Measurements from ENCODE around the gene RNF212. TPM values are rescaled to one million over a fixed set of nuclear protein-coding genes. Genes with fewer than 3 reads are reported as not detected.

RNF212 gene
- total RNA-seq, 2 experiments from 2014 or later, result 0.87 to 1.4 TPM

DNA sequence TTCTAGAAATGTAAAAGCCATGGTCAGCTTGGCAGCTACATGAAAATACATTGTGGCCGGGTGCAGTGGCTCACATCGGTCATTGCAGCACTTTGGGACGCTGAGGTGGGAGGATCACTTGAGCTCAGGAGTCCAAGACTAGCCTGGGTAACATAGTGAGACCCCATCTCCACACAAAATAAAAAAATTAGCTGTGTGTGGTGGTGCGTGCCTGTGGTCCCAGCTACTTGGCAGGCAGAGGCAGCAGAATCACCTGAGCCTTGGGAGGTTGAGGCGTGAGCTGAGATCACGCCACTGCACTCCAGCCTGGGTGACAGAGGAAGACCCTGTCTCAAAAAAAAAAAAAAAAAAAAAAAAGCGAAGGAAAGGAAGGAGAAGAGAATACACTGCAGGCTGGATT is 29.0 kb downstream of the RNF212 start:
- Mint-ChIP-seq H3K36me3 (no peaks in the 10 kb centered on the region), H3K4me1 (ENCODE audit: low read depth) (no peaks in the 10 kb centered on the region), H3K27me3 (peaks cover 29% of the 10 kb centered on the region), H3K27ac (no peak overlapping the region), H3K4me3 (no peak overlapping the region), H3K9me3 (peaks cover 16% of the 10 kb centered on the region)
- intact Hi-C loops (cut with micrococcal nuclease), result no loop called here
- DNase-seq, result no peak
- ChIA-PET CTCF (interaction anchor here (1.2 kb wide), 1 partner anchor 46 kb away, joined by 5 read pairs; no protein-coding TSS in a partner anchor), POLR2A (no interaction called here)

DNA sequence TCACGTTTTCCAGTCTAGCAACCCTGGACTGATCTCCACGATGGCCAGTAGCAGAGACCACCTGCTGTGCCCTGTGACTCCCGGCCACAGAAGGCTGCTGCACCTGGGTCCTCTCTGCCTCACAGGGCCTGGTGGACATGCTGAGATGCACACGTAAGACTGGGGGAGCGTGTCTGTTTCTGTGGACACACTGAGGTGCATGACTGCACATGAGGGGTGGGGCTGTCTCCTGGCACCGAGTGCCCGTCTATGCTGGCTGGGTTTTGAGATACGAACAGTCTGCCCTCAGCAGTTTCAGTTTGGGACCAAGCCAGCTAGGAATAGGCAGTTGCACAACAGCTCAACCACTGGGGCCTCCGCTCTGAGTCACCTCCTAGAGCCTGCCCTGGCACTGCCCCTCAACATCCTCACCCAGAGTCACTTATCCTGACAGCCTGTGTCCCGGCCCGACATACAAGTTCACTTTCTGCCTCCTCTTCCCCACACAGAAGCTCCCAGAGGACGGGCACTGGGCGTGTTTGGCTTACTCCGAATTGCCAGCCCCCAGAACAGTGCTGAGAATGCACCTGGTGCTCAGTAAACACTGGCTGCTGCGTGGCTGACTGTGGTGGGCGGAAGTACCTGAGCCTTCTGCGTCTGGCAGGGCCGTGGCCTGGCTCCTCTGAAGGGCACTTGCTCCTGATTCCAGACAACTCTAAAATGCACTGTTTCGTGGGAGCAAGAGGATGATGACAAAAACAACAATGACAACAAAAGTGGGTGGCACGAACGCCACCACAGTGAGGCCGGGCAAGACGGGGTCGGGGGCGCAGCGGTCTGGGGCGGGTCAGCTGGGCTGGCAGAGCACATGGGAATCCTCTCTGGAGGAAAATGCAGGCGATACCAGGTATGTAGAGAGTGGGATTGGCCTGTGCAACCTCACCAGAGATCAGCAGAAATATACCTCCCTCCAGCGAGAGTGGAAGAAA is 30.9 kb downstream of the RNF212 start:
- no peaks in the 10 kb centered on the region for H3K9me3 Mint-ChIP-seq
- DNase-seq, result no peak
- CTCF ChIA-PET, result no interaction called here

DNA sequence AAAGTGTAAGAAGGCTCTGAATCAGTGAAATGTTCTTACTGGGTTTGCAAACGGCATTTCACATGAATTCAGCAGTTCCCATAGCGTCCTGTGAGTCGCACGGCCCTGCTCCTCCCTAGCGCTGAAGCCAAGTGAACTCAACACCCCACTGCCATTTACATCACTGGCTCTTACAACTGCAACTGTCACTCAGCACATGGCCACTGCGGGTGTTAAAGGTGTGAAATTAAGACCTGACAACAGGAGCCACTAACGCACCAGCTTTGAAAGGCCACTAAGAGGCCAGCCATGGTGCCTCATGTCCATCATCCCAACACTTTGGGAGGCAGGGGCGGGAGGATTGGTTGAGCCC is 31.7 kb downstream of the RNF212 start:
- peaks cover 31% of the 10 kb centered on the region for H3K27me3 Mint-ChIP-seq
- no peak overlapping the region for H3K4me3 Mint-ChIP-seq
- ChIA-PET POLR2A (no interaction called here), CTCF (no interaction called here)
- intact Hi-C loops (cut with micrococcal nuclease), result no loop called here
- H3K36me3 Mint-ChIP-seq, result no peaks in the 10 kb centered on the region
- peak; percentile 56 for DNase-seq
- no peaks in the 10 kb centered on the region for H3K4me1 Mint-ChIP-seq (ENCODE audit: low read depth)
- no peak overlapping the region for H3K27ac Mint-ChIP-seq
- no peaks in the 10 kb centered on the region for H3K9me3 Mint-ChIP-seq

More for the DNA sequence above, 30.9 kb downstream of the RNF212 start:
- Mint-ChIP-seq H3K27me3 (peaks cover 29% of the 10 kb centered on the region), H3K4me1 (ENCODE audit: low read depth) (no peaks in the 10 kb centered on the region), H3K36me3 (no peaks in the 10 kb centered on the region), H3K27ac (no peak overlapping the region), H3K4me3 (no peak overlapping the region)
- intact Hi-C loops (cut with micrococcal nuclease), result no loop called here
- POLR2A ChIA-PET, result no interaction called here

DNA sequence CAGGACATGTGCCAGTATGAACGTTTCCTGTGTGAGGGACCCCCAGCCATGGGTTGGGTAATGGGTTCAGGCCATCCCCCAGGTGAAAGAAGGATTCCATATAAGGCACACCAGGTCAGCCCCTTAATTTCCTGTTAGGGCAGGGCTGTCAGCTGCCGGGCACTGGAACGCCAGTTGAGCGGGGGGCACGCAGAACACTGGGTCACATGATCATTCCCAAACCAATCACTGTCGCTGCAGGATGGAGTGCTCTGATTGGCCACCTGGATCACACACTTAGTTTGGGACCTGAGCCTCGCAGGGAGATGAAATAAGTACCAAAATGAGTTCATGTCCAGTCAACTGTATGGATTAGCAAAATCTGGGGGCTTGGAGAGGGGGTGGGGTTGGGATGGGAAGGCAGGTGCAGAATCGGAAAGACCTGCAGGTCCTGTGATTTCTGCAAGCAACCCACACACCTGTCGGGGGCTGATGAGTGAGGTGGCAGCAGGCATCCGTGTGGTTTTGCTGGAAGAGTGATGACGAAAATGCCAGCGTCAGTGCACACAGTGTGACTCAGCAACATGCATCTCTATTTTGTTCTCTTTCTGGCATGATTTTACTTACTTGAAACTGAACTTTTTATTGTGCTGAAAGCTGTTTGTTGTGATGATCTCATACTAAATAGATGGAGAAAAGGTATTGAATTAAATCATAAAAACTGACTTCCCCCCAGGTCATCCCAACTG is 32.2 kb downstream of the RNF212 start:
- peak; percentile 35 for DNase-seq
- Mint-ChIP-seq H3K9me3 (no peaks in the 10 kb centered on the region), H3K4me1 (ENCODE audit: low read depth) (no peaks in the 10 kb centered on the region), H3K27me3 (peaks cover 31% of the 10 kb centered on the region), H3K36me3 (no peaks in the 10 kb centered on the region), H3K4me3 (no peak overlapping the region), H3K27ac (no peak overlapping the region)
- ChIA-PET POLR2A (no interaction called here), CTCF (no interaction called here)
- intact Hi-C loops (cut with micrococcal nuclease), result no loop called here

DNA sequence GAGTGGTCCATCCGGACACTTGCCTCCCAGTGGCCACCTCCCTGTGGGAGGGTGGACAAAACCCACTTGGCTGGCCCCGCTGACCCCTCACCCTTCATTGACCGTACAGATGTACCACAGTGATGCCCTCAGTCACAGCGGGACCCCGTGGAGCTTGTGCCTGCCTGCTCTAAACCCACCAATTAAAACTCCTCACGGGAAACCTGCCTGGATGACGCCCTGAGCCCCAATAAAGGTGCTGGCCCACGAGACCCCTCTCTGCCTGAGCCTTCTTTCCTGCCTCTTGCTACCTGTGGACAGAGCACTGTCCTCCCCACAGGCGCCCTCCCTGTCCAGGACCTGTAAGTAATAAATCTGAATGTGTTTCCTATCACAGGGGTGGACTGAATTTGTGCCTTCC is 32.9 kb downstream of the RNF212 start:
- Mint-ChIP-seq H3K27me3 (peaks cover 29% of the 10 kb centered on the region), H3K4me3 (no peak overlapping the region), H3K27ac (no peak overlapping the region), H3K36me3 (no peaks in the 10 kb centered on the region), H3K9me3 (no peaks in the 10 kb centered on the region), H3K4me1 (ENCODE audit: low read depth) (no peaks in the 10 kb centered on the region)
- DNase-seq, result no peak
- POLR2A ChIA-PET, result no interaction called here
- CTCF ChIA-PET, result no interaction called here
- intact Hi-C loops (cut with micrococcal nuclease), result no loop called here

DNA sequence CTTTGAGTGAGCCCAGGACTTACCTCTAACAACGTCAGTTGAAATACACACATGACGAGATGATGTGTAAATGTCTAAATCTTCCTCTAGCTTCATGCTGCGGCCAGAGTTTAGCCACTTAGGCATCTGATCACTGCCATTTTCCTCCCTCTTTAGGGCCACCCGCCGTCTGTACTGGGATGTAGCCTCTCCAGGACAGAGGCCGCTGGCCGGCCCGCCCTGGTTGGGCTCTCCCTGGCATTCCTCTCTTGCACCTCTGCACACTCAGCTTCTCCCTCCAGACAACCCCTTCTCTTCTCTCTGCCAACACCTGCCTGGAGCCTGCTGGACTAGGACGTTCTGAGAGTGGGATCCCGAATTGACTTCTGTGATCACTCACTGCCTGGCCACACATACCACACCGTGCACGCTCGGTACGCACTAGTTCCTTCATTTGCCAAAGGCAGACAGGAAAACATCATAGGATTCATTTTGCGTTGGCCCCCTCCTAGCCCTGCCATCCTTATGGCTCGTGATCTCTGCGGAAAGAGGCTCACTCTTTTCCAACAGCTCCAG is 33.6 kb downstream of the RNF212 start:
- no peaks in the 10 kb centered on the region for H3K9me3 Mint-ChIP-seq
- no peaks in the 10 kb centered on the region for H3K4me1 Mint-ChIP-seq (ENCODE audit: low read depth)

DNA sequence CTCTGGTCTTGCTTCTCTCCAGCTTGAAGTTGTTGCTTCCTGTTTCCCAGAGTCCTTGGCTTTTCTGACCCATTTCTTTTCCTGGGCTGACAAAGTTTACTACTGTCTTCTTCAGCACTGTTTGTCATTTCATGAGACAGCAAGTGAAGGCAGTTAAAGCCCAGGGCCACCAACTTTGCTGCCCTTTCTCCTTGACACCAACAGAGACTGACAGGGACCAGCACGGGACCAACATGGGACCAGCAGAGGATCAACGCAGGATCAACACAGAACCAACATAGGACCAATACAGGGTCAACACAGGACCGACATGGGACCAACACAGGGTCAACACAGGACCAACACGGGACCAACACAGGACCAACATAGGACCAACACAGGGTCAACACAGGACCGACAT is 34.9 kb downstream of the RNF212 start:
- Mint-ChIP-seq H3K4me1 (ENCODE audit: low read depth) (no peaks in the 10 kb centered on the region), H3K9me3 (no peaks in the 10 kb centered on the region), H3K4me3 (no peak overlapping the region), H3K36me3 (no peaks in the 10 kb centered on the region), H3K27ac (no peak overlapping the region), H3K27me3 (peaks cover 24% of the 10 kb centered on the region)
- ChIA-PET POLR2A (no interaction called here), CTCF (no interaction called here)
- intact Hi-C loops (cut with micrococcal nuclease), result no loop called here
- DNase-seq, result no peak

More for the DNA sequence above, 33.6 kb downstream of the RNF212 start:
- Mint-ChIP-seq H3K27ac (no peak overlapping the region), H3K36me3 (no peaks in the 10 kb centered on the region), H3K4me3 (no peak overlapping the region), H3K27me3 (peaks cover 24% of the 10 kb centered on the region)
- ChIA-PET POLR2A (no interaction called here), CTCF (no interaction called here)
- DNase-seq, result no peak
- intact Hi-C loops (cut with micrococcal nuclease), result no loop called here

DNA sequence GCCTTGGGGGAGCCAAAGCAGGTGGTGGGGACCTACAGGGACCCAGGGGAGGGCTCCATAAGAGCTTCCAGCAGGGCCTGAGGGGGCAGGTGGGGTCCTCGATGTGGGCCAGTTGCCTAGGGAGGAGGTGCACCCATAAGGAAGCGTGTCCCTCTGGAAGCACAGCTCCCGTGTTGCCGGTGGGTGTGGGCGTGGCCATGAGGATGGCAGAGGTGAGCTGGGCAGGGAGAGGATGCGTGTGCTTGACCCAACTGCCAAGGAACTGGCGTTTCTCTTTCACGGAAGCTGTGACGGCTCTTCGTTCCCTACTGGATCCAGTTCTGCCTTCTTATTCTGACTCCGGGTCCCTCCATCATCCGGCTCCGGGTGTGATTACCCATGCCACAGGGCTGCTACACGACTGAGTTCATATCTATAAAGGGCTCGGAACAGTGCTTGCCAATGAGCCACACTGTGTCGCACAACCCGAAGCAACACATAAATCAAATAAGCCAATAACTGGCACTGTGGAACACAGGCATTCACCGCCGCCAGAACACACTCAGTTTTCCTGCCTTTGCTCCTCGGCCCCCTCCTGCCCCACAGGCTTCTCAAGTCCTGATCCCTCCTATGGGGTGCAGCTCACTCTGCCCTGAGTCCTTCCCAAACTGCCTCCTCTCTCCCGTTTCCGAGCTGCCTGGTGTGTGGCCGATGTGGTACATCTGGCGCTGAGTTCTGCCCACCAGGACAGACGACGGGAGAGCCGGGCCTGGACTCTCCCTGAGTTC is 35.5 kb downstream of the RNF212 start:
- ChIA-PET POLR2A (no interaction called here), CTCF (no interaction called here)
- no peak overlapping the region for H3K27ac Mint-ChIP-seq
- H3K4me1 Mint-ChIP-seq (ENCODE audit: low read depth), result peaks cover 2% of the 10 kb centered on the region
- peaks cover 24% of the 10 kb centered on the region for H3K27me3 Mint-ChIP-seq
- no peak overlapping the region for H3K4me3 Mint-ChIP-seq
- intact Hi-C loops (cut with micrococcal nuclease), result no loop called here
- no peak for DNase-seq
- H3K9me3 Mint-ChIP-seq, result no peaks in the 10 kb centered on the region
- no peaks in the 10 kb centered on the region for H3K36me3 Mint-ChIP-seq

DNA sequence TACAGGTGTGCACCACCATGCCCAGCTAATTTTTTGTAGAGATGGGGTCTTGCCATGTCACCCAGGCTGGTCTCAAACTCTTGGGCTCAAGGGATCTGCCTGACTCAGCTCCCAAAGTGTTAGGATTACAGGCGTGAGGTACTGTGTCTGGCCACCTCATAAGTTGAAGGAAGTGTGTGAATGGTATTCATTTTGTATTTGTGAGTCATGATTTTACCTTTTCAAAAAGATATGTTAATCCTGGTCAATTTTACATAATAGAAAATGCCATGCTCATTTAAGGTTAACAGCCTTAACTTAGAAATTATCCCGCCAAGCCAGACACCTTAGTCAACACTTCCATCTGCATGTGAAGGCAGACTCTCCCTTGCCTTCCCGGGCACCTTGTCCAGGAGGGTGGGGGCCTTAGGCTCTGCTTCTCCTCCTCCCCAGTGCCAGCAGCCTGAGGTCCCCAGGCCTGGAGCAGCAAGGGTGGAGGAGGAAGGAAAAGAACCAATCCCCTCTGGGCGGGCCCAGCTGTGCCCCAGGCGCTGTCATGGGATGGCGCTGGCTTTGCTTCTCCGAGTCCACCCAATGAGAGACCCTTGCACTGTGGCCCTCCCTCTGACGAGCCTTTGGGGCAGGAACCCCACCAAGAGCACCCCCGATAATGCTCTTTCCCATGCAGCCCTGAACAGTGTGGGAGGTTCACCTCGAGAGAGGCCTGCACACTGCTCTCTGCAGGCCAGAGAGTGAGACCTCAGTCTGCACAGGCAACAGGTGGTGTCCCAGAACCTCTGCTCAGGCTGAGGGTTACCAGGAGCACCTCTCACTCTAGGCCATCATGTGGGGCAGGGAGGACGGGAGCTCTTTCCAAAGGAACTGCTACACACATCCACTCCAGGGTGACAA is 37.3 kb downstream of the RNF212 start:
- CTCF ChIA-PET, result interaction anchor here (1.3 kb wide), 1 partner anchor 55 kb away, joined by 3 read pairs; no protein-coding TSS in a partner anchor
- Mint-ChIP-seq H3K4me1 (ENCODE audit: low read depth) (peaks cover 6% of the 10 kb centered on the region), H3K27me3 (peaks cover 13% of the 10 kb centered on the region), H3K27ac (no peak overlapping the region), H3K9me3 (no peaks in the 10 kb centered on the region), H3K4me3 (no peak overlapping the region), H3K36me3 (no peaks in the 10 kb centered on the region)
- no peak for DNase-seq
- intact Hi-C loops (cut with micrococcal nuclease), result no loop called here
- POLR2A ChIA-PET, result no interaction called here

DNA sequence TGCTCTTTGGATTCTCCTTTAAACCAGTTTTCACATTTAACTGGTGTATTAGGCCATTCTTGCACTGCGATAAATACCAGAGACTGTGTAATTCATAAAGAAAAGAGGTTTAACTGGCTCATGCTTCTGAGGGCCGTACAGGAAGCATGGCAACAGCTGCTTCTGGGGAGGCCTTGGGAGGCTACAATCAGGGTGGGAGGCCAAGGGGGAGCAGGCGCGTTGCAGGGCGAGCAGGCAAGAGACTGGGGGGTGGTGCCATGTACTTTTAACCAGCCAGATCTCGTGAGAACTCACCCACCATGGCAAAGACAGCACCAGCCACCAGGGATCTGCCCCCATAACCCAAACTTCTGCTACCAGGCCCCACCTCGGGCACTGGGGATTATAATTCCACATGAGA is 38.1 kb downstream of the RNF212 start:
- no peak for DNase-seq
- Mint-ChIP-seq H3K27me3 (peaks cover 11% of the 10 kb centered on the region), H3K9me3 (no peaks in the 10 kb centered on the region), H3K4me1 (ENCODE audit: low read depth) (peaks cover 6% of the 10 kb centered on the region), H3K4me3 (no peak overlapping the region), H3K27ac (no peak overlapping the region), H3K36me3 (no peaks in the 10 kb centered on the region)
- intact Hi-C loops (cut with micrococcal nuclease), result no loop called here
- ChIA-PET CTCF (no interaction called here), POLR2A (no interaction called here)

DNA sequence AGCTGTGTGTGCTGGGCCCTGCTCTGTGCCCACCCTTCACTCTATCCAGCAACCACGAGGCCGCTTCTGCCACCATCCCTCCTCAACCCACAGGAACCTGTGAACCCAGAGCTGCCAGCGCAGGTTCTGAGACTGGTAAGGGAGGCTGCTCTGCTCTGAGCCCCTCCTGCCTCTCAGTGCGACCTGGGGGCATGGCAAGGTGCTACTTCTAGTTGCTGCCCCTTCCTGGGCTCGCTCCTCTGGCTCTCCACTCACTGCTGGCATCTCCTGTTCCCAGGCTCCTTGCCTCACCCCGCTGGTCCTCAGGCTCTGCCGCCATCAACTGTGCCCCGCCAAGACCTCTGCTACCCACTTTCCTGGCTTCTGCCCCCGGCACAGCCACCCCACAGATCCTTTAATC is 39.3 kb downstream of the RNF212 start:
- Mint-ChIP-seq H3K36me3 (no peaks in the 10 kb centered on the region), H3K9me3 (no peaks in the 10 kb centered on the region), H3K27me3 (peaks cover 19% of the 10 kb centered on the region), H3K27ac (no peak overlapping the region), H3K4me1 (ENCODE audit: low read depth) (peaks cover 6% of the 10 kb centered on the region), H3K4me3 (no peak overlapping the region)
- intact Hi-C loops (cut with micrococcal nuclease), result no loop called here
- ChIA-PET CTCF (interaction anchor here (0.6 kb wide), 1 partner anchor 440 kb away, joined by 3 read pairs; no protein-coding TSS in a partner anchor), POLR2A (no interaction called here)
- no peak for DNase-seq

All from activated CD4-positive, alpha-beta memory T cell treated with anti-CD3 and anti-CD28 coated beads for 36 hours (primary cell).